H1 (cell line): Measurements from ENCODE around the gene MTCH1. TPM values are rescaled to one million over a fixed set of nuclear protein-coding genes. Genes with fewer than 3 reads are reported as not detected.

Source experiments
- FOSL1 ChIP-seq: IDR thresholded peaks from 2 replicates; pipeline ENCODE4 v1.6.1; 2011; ENCODE audit warnings: mild to moderate bottlenecking, low read depth, low read length, moderate library complexity; ENCODE audit not compliant: insufficient read depth
- JUN ChIP-seq: IDR thresholded peaks from 2 replicates; pipeline ENCODE4 v1.6.1; 2011; ENCODE audit warnings: low read depth, mild to moderate bottlenecking, improper control_type of control experiment, low read length
- SIRT6 ChIP-seq: IDR thresholded peaks from one replicate; pipeline ENCODE4 v1.7.1; 2012; ENCODE audit warnings: low read length, inconsistent platforms
- polyA plus RNA-seq, 7 experiments: library from polyadenylated mRNA; depleted of rRNA in 3 of 7; stranded (reverse) in 5 of 7; unstranded in 2 of 7; fragments of >200 nt in 5 of 7; fragments of 200-250 nt in 2 of 7; gene quantifications; 1 replicate in 5 of 7; 2 replicates in 1 of 7; 4 replicates in 1 of 7; pipeline versions ENCODE4 v1.2.1 to v1.2.3, GENCODE V29; 2011 to 2013; ENCODE audit warnings: missing spikeins in 2 of 7, mixed read lengths in 2 of 7
- total RNA-seq: library from RNA; stranded (reverse); fragmentation: NEBNext Ultra II Directional; extraction: Animal tissue kit (Norgen Biotek cat#: 25700); gene quantifications from 2 replicates; pipeline ENCODE4 v1.2.1, GENCODE V29; 2021
- TF ChIP-seq, protein P1 (sequence below), 3 experiments: IDR thresholded peaks; 1 replicate in 2 of 3; 2 replicates in 1 of 3; pipeline versions ENCODE4 v1.5.1 to v1.6.1; 2011; ENCODE audit warnings: low read length in 3 of 3, mild to moderate bottlenecking in 3 of 3, inconsistent platforms in 2 of 3, low read depth in 1 of 3, moderate library complexity in 1 of 3; ENCODE audit not compliant: insufficient read depth in 1 of 3; ENCODE audit errors: control extremely low read depth in 1 of 3

The MTCH1 gene
- total and polyA plus RNA-seq, 2 of the 8 experiments (the other 6 are each of a cell fraction or from before 2014, with no cell fraction given) = 169 to 214 TPM

DNA sequence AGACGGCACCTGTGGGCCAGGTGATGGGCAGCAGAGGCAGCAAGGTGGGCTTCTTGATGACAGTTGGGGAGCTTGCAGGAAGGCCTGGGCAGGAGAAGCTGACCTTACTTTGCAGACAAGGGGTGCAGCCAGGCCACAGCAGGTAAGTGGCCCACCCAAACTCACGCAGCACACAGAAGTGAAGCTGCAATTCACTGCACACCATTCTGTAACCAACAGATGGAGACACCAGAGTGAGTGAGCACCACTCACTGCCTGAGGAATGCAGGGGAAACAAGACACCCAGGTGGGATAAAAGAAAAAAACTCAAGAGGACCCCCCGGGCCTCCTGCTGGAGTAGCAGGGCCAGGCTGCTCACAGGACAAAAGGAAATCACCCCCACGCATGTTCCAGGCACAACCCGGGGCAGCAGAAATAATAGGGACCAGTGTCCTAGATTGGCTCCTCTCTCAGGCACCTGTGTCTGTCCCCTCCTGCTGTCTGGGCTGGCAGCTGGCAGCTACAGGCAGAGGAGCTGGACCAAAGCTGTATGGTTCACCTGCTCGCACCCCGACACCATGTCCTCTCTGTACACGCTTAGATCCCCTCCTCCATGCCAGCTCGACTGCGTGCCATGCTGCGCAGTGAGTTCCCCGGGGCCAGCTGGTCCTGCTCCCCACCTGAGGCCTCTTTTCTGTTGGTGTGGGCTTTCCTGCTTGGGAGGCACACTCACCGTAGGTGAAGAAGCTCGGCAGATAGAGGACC, 4.9 kb downstream of the MTCH1 start (continued):
- TF ChIP-seq, protein P1, sequence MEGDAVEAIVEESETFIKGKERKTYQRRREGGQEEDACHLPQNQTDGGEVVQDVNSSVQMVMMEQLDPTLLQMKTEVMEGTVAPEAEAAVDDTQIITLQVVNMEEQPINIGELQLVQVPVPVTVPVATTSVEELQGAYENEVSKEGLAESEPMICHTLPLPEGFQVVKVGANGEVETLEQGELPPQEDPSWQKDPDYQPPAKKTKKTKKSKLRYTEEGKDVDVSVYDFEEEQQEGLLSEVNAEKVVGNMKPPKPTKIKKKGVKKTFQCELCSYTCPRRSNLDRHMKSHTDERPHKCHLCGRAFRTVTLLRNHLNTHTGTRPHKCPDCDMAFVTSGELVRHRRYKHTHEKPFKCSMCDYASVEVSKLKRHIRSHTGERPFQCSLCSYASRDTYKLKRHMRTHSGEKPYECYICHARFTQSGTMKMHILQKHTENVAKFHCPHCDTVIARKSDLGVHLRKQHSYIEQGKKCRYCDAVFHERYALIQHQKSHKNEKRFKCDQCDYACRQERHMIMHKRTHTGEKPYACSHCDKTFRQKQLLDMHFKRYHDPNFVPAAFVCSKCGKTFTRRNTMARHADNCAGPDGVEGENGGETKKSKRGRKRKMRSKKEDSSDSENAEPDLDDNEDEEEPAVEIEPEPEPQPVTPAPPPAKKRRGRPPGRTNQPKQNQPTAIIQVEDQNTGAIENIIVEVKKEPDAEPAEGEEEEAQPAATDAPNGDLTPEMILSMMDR (IDR thresholded peaks at IDR 0.05; ENCODE audit: control extremely low read depth in 1 of 3, insufficient read depth in 1 of 3, low read depth in 1 of 3, low read length in 3 of 3) = peak; percentile 39 to 61 (median 42); a peak in 3 of 4 replicates
- TF ChIP-seq JUN (no peak), SIRT6 (no peak), FOSL1 (no peak)
